Measurements from ENCODE around the gene LY86.

Gene LY86

GRCh38 chr6:6685249-6686040 lies 96.9 kb downstream of the LY86 start:
- DNase-seq = no peak

DNA sequence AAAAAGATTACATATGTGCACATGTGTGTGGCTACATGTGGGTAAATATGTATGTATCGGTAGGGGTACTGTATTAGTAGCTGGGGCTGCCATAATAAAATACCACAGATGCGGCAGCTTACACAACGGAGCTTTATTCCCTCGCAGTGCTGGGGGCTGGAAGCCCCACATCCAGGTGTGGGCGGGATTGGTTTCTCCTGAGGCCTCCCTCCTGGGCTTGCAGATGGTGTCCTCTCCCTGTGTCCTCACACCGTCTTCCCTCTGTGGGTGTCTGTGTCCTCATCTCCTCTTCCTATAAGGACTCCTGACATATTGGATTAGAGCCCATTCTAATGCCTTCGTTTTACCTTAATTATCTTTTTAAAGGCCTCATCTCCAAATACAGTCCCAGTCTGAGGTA lies 97.7 kb downstream of the LY86 start:
- no peak for DNase-seq

- peak; percentile 92 for DNase-seq
Measured at GRCh38 chr6:6686748-6687601, 98.5 kb downstream of the LY86 start.

GRCh38 chr6:6688283-6688682 lies 99.8 kb downstream of the LY86 start:
- no peak for DNase-seq

- no peak for DNase-seq
Measured at GRCh38 chr6:6688951-6689350, 100.4 kb downstream of the LY86 start.

DNA sequence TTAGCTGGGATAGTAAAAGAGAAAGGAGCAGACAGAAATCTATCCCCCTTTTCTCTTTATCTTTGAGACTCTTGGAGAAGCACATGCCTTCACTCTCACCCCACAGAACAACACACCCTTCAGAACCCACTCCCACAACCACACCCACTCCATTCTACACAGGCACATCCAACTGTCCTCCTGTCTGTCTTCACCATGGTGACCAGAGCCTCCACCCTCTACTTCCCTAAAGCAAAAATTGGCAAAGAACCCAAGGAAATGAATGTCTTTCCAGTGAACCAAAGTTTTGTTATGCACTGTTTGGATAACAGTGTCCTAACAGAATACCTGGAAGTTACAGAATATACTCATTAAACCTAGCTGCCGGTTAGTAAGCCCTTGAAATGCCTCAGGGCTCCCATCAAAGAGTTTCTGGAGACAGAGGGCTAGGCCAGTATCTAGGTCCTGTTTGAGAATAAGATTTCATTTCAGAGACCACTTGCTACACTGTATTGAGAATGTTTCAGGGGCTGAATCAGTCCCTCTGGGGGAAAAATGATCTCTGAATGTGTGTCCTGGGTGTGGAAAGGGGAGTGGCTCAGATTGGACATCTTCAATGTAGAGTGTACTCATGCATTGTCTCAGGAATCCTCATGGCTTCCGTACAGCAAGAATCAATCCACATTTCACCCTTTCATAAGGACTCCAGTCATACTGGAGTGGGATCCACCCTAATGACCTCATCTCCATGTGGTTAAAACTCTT lies 101.1 kb downstream of the LY86 start:
- no peak for DNase-seq

GRCh38 chr6:6690144-6690483 lies 101.6 kb downstream of the LY86 start:
- DNase-seq = no peak

DNA sequence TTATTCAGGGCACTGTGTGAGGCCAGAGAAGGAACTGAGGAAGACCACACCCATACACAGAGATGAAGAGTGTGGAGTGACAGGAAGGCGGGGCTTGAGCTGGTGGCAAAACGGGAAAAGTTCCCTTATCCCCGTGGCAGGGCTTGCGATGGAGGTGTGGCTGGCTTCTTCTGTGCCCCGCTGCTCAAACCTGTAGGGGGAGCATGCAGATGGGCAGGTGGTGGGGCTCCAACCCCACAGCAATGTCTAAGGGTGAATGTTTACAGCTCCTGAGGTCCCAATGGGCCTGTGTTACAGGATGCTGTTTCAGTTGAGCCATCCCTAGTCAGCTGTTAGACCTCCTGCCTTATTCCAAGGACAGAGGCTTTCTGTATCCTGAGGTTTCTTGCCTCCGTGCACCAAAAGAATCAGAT lies 105.9 kb downstream of the LY86 start:
- no peak for DNase-seq

GRCh38 chr6:6694825-6695624 lies 106.5 kb downstream of the LY86 start:
- no peak for DNase-seq

DNA sequence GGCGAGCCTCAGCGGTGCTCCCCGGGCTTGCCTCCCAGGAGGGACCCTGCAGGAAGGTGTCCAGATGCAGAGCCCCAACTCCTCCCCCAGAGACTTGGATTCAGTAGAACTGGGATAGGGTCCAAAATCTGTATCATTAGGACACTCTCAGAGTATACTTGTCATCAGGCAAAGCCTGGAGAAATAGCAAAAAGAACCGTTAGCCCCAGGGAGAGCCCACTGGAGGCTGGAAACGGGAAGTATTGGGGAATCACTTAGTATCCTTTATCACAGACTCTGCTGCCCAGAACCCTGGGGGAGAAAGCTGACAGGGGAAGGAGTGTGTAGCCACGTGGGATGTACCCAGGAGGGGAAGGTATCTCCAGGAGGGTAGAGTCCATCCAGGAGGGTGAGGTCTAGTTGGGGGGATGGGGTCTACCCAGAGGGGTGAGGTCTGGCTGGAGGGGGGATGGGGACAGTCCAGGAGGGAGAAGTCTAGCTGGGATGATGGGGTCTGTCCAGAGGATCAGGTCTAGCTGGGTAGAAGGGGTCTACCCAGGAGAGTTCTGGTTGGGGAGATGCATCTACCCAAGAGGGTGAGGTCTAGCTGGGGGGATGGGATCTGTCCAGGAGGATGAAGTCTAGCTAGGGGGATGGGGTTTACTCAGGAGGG lies 107.2 kb downstream of the LY86 start:
- DNase-seq = no peak

- no peak for DNase-seq
Measured at GRCh38 chr6:6696867-6697531, 108.5 kb downstream of the LY86 start.

- DNase-seq = no peak
Measured at GRCh38 chr6:6697620-6698019, 109.1 kb downstream of the LY86 start.

- peak; percentile 74 for DNase-seq
Measured at GRCh38 chr6:6699741-6700367, 111.3 kb downstream of the LY86 start.

GRCh38 chr6:6700407-6701270 lies 112.1 kb downstream of the LY86 start:
- DNase-seq = no peak

GRCh38 chr6:6701864-6702263 lies 113.3 kb downstream of the LY86 start:
- no peak for DNase-seq

DNA sequence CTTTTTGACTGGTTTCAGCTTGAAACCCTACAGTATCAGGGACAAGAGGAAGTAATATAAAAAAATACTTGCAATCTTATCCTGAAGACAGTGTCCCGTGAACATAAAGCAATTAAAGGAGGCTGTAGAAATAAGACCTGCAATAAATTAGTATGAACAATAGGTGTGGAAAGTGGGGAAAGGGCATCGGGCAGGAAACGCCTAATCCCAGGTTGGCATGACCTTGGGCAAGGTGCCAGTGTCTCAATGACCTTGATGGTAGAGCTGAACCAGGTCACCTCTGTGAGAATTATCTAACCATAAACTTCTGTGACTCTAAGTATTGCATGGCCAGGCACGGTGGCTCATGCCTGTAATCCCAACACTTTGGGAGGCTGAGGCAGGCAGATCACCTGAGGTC lies 115.2 kb downstream of the LY86 start:
- DNase-seq = no peak

Data from DMS79 (cell line).